SU-DHL-6 (cell line): ENCODE results near the gene ITGB1BP2.
"Not testable (repeated sequence)": the region's sequence is repeated elsewhere in the genome, so short reads cannot be mapped to it uniquely, and the experiment has no call there.

ENCODE experiments used
- H2AFZ ChIP-seq: fragments of 200-600 bp; sonication (generic); 2 replicates; pipeline ENCODE4 v1.6.1; 2014; ENCODE audit warnings: low read depth, mild to moderate bottlenecking, moderate library complexity, mixed read lengths, antibody characterized with exemption, low read length; ENCODE audit not compliant: severe bottlenecking
- H3F3A ChIP-seq: fragments of 200-600 bp; shearing (Covaris generic); 2 replicates; pipeline ENCODE4 v1.6.0; 2016; ENCODE audit warnings: antibody characterized with exemption, mild to moderate bottlenecking; ENCODE audit not compliant: insufficient read depth
- H3K27ac ChIP-seq: fragments of 200-600 bp; sonication (generic); 2 replicates; pipeline ENCODE4 v1.5.1; 2016; ENCODE audit warnings: low read depth, mild to moderate bottlenecking, low read length, moderate library complexity, mixed read lengths
- H3K27me3 ChIP-seq: fragments of 200-600 bp; sonication (generic), shearing (Covaris generic); 2 replicates; pipeline ENCODE4 v1.6.0; 2014; ENCODE audit warnings: mild to moderate bottlenecking, low read length
- H3K36me3 ChIP-seq: fragments of 200-600 bp; sonication (generic); 2 replicates; pipeline ENCODE4 v1.6.1; 2014; ENCODE audit warnings: mild to moderate bottlenecking, low read length, mixed read lengths
- H3K4me2 ChIP-seq: fragments of 300-600, 200-600 bp; shearing (Covaris generic), sonication (generic); 2 replicates; pipeline ENCODE4 v1.6.0; 2014; ENCODE audit warnings: low read length, low read depth, mild to moderate bottlenecking; ENCODE audit not compliant: poor library complexity, severe bottlenecking
- H3K4me3 ChIP-seq: fragments of 200-600 bp; sonication (generic); 2 replicates; pipeline ENCODE4 v1.5.1; 2014; ENCODE audit warnings: antibody characterized with exemption, low read length, mild to moderate bottlenecking, mixed read lengths; ENCODE audit not compliant: insufficient read depth, poor library complexity, severe bottlenecking
- H3K79me2 ChIP-seq: fragments of 200-600 bp; sonication (generic); 2 replicates; pipeline ENCODE4 v1.6.1; 2014; ENCODE audit warnings: mild to moderate bottlenecking, low read length, moderate library complexity; ENCODE audit not compliant: insufficient read depth
- H3K9ac ChIP-seq: fragments of 200-600 bp; sonication (generic); 2 replicates; pipeline ENCODE4 v1.7.0; 2014; ENCODE audit warnings: mild to moderate bottlenecking, low read length
- H3K9me2 ChIP-seq: fragments of 200-600 bp; sonication (generic); replicated peaks from 2 replicates; pipeline ENCODE4 v1.6.1; 2014; ENCODE audit warnings: low read length; ENCODE audit not compliant: insufficient read depth
- H3K9me3 ChIP-seq: fragments of 200-600 bp; sonication (generic); 2 replicates; pipeline ENCODE4 v1.6.1; 2014; ENCODE audit warnings: low read length, mixed read lengths; ENCODE audit not compliant: insufficient read depth
- H4K20me1 ChIP-seq: fragments of 200-600 bp; sonication (generic); 2 replicates; pipeline ENCODE4 v1.6.1; 2014; ENCODE audit warnings: low read depth, mild to moderate bottlenecking, antibody characterized with exemption, low read length, moderate library complexity, mixed read lengths
- EZH2phosphoT487 ChIP-seq: fragments of 200-600 bp; sonication (generic), shearing (Covaris generic); conservative IDR thresholded peaks from 2 replicates; pipeline ENCODE4 v1.6.1; 2018; ENCODE audit warnings: mild to moderate bottlenecking, antibody characterized with exemption, low read length, moderate library complexity, mixed read lengths
- TF ChIP-seq, protein P1 (sequence below): fragments of 200-600 bp; sonication (generic); IDR thresholded peaks from one replicate; pipeline ENCODE4 v1.5.1; 2017; ENCODE audit warnings: antibody characterized with exemption, mild to moderate bottlenecking, low read length, moderate library complexity; ENCODE audit not compliant: insufficient read depth, poor library complexity, severe bottlenecking

Gene ITGB1BP2

DNA sequence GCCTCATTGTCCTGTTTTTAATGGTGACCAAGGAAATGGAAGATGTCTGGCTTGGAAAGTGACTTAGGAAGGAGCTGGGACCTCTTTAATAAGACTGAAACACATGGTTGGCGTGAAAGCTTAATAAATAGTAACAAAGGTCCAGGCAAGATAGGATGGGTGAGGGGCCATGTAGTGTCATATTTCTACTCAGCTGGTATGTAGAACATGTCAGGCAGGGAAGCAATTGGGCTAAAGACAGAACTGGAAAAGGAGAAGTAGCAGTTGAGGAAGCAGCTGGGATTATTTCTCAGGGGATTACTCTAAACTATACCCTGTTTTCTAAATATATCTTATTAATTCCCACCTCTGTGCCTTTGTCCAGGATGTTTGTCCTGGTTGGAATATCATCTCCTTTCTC lies 18.6 kb downstream of the ITGB1BP2 start:
- Histone ChIP-seq H4K20me1 (no peaks in the 10 kb centered on the region), H3K27me3 (no peaks in the 10 kb centered on the region), H3K9me2 (no peaks in the 10 kb centered on the region), H3K4me3 (no peak overlapping the region), H3K27ac (no peak overlapping the region), H3F3A (no peaks in the 10 kb centered on the region), H2AFZ (no peak overlapping the region), H3K79me2 (no peaks in the 10 kb centered on the region), H3K9ac (no peak overlapping the region), H3K9me3 (no peaks in the 10 kb centered on the region), H3K4me2 (no peak overlapping the region), H3K36me3 (no peaks in the 10 kb centered on the region)
- TF ChIP-seq EZH2phosphoT487, result no peak
- TF ChIP-seq, protein P1, sequence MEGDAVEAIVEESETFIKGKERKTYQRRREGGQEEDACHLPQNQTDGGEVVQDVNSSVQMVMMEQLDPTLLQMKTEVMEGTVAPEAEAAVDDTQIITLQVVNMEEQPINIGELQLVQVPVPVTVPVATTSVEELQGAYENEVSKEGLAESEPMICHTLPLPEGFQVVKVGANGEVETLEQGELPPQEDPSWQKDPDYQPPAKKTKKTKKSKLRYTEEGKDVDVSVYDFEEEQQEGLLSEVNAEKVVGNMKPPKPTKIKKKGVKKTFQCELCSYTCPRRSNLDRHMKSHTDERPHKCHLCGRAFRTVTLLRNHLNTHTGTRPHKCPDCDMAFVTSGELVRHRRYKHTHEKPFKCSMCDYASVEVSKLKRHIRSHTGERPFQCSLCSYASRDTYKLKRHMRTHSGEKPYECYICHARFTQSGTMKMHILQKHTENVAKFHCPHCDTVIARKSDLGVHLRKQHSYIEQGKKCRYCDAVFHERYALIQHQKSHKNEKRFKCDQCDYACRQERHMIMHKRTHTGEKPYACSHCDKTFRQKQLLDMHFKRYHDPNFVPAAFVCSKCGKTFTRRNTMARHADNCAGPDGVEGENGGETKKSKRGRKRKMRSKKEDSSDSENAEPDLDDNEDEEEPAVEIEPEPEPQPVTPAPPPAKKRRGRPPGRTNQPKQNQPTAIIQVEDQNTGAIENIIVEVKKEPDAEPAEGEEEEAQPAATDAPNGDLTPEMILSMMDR, result no peak

GRCh38 chrX:71321731-71322130 lies 20.2 kb downstream of the ITGB1BP2 start:
- H2AFZ ChIP-seq, result no peak overlapping the region
- no peaks in the 10 kb centered on the region for H3K36me3 ChIP-seq
- H4K20me1 ChIP-seq, result no peaks in the 10 kb centered on the region
- no peak overlapping the region for H3K27ac ChIP-seq
- no peak overlapping the region for H3K9ac ChIP-seq
- H3K79me2 ChIP-seq, result no peaks in the 10 kb centered on the region
- no peak overlapping the region for H3K4me2 ChIP-seq
- H3K9me2 ChIP-seq, result no peaks in the 10 kb centered on the region
- no peaks in the 10 kb centered on the region for H3F3A ChIP-seq
- H3K27me3 ChIP-seq, result no peaks in the 10 kb centered on the region
- no peak for TF ChIP-seq EZH2phosphoT487
- TF ChIP-seq, protein P1, result no peak
- no peak overlapping the region for H3K4me3 ChIP-seq
- no peaks in the 10 kb centered on the region for H3K9me3 ChIP-seq

GRCh38 chrX:71324452-71324851 lies 22.9 kb downstream of the ITGB1BP2 start:
- H3K4me2 ChIP-seq, result not testable (repeated sequence)

GRCh38 chrX:71326394-71326793 lies 24.8 kb downstream of the ITGB1BP2 start:
- TF ChIP-seq, protein P1, result no peak
- TF ChIP-seq EZH2phosphoT487, result no peak
- Histone ChIP-seq H2AFZ (no peak overlapping the region), H3K4me2 (no peak overlapping the region), H3K27ac (no peak overlapping the region), H3K4me3 (no peak overlapping the region), H3K36me3 (no peaks in the 10 kb centered on the region), H3F3A (no peaks in the 10 kb centered on the region), H4K20me1 (no peaks in the 10 kb centered on the region), H3K27me3 (no peaks in the 10 kb centered on the region), H3K9ac (no peak overlapping the region), H3K79me2 (no peaks in the 10 kb centered on the region), H3K9me2 (no peaks in the 10 kb centered on the region), H3K9me3 (no peaks in the 10 kb centered on the region)

More at GRCh38 chrX:71324452-71324851, 22.9 kb downstream of the ITGB1BP2 start:
- not testable (repeated sequence) for H3K4me3 ChIP-seq, H2AFZ ChIP-seq, H3K9me3 ChIP-seq, H3K27me3 ChIP-seq, H3K79me2 ChIP-seq, H4K20me1 ChIP-seq, H3K36me3 ChIP-seq, H3K9ac ChIP-seq, H3F3A ChIP-seq, H3K27ac ChIP-seq, H3K9me2 ChIP-seq

GRCh38 chrX:71349151-71349665 lies 47.7 kb downstream of the ITGB1BP2 start:
- not testable (repeated sequence) for H3K9me2 ChIP-seq, H3K4me3 ChIP-seq, H3K9me3 ChIP-seq, H3K27ac ChIP-seq, H2AFZ ChIP-seq, H3K27me3 ChIP-seq, H3K36me3 ChIP-seq, H4K20me1 ChIP-seq, H3F3A ChIP-seq, H3K4me2 ChIP-seq, H3K79me2 ChIP-seq, H3K9ac ChIP-seq

GRCh38 chrX:71349867-71350266 lies 48.3 kb downstream of the ITGB1BP2 start:
- not testable (repeated sequence) for H3K27me3 ChIP-seq, H3K9me2 ChIP-seq, H3K27ac ChIP-seq, H3K9me3 ChIP-seq, H3K9ac ChIP-seq, H3F3A ChIP-seq, H4K20me1 ChIP-seq, H3K36me3 ChIP-seq, H3K4me3 ChIP-seq, H3K79me2 ChIP-seq, H3K4me2 ChIP-seq, H2AFZ ChIP-seq
